ENCODE measurements around the gene NR2F1-AS1. TPM values are rescaled to one million over a fixed set of nuclear protein-coding genes. Genes with fewer than 3 reads are reported as not detected.

Gene NR2F1-AS1
- total and polyA plus RNA-seq, 9 of the 15 experiments (the other 6 are each of a cell fraction or from before 2014, with no cell fraction given) = not detected

DNA sequence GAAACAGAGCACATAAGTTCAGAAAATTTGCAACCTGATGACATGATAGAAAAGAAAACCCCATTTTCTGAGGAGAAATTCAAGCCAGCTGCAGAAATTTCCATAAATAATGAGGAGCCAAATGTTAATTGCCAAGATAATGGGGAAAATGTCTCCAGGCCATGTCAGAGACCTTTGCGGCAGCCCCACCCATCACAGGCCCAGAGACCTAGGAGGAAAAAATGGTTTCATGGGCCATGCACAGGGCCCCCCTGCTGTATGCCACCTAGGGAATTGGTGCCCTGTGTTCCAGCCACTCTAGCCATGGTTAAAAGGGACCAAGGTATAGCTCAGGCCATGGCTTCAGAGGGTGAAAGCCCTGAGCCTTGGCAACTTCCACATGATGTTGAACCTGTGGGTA lies 118.1 kb downstream of the NR2F1-AS1 start:
- intact Hi-C loops (cut with micrococcal nuclease) (no loop called here), in situ Hi-C loops (cut with MboI) (no loop called here)
- Histone ChIP-seq H3K27me3 (ENCODE audit: control insufficient read depth in 2 of 2, insufficient read depth in 2 of 2, low read length in 2 of 2) (no peaks in the 10 kb centered on the region), H3K4me3 (no peak overlapping the region), H3K79me2 (ENCODE audit: control insufficient read depth, insufficient read depth, low read length) (no peaks in the 10 kb centered on the region), H3K4me1 (replicated peaks in 1 of 2; ENCODE audit: control insufficient read depth in 2 of 2, insufficient read depth in 2 of 2, low read length in 2 of 2) (no peaks in the 10 kb centered on the region), H3K4me2 (ENCODE audit: insufficient read depth, low read length) (no peak overlapping the region), H4K20me1 (replicated peaks; ENCODE audit: control insufficient read depth, insufficient read depth, low read length) (no peaks in the 10 kb centered on the region), H3K9me3 (replicated peaks; ENCODE audit: control insufficient read depth, insufficient read depth, low read depth, low read length) (no peaks in the 10 kb centered on the region), H3K9me1 (ENCODE audit: control insufficient read depth, insufficient read depth, low read length) (no peaks in the 10 kb centered on the region), H3K36me3 (ENCODE audit: control insufficient read depth, insufficient read depth, low read length) (no peaks in the 10 kb centered on the region), H3K27ac (ENCODE audit: extremely low read depth, low read depth, low read length) (no peak overlapping the region), H2AFZ (ENCODE audit: low read depth, low read length) (no peak overlapping the region), H3K9ac (ENCODE audit: insufficient read depth in 1 of 2, low read depth in 2 of 2, low read length in 2 of 2) (no peak overlapping the region)
- FAIRE-seq = no peak
- POLR2A ChIA-PET = no interaction called here
- CTCF ChIA-PET (ENCODE audit: low intra/inter-chr PET ratio) = no interaction called here
- DNase-seq (ENCODE audit: extremely low read depth in 1 of 4, low spot score in 3 of 4) = no peak
- no TSS peak for BruUV-seq (replicated peaks)
- WGBS (ENCODE audit: insufficient coverage, low coverage, missing lambda C conversion rate) = 25% methylated on average over 1 of the region's 1 CpG
- no peak for ATAC-seq
- TF ChIP-seq ZNF146 (CRISPR knock-in tag; IDR thresholded peaks at IDR 0.05; ENCODE audit: unreplicated experiment) (no peak), DEAF1 (CRISPR knock-in tag; IDR thresholded peaks at IDR 0.05) (no peak), CHD1 (IDR thresholded peaks at IDR 0.05; ENCODE audit: low read length) (no peak), SMARCA5 (IDR thresholded peaks at IDR 0.05) (no peak), ZNF764 (CRISPR knock-in tag; IDR thresholded peaks at IDR 0.05; ENCODE audit: low read depth) (no peak), SP2 (IDR thresholded peaks at IDR 0.05; ENCODE audit: extremely low read depth, low read depth, low read length, poor library complexity, severe bottlenecking) (no peak), MYC (IDR thresholded peaks at IDR 0.05; ENCODE audit: low read depth, low read length) (no peak), MYC (CRISPR knock-in tag; IDR thresholded peaks at IDR 0.05; ENCODE audit: borderline replicate concordance, low read depth) (no peak), ZNF639 (CRISPR knock-in tag; conservative IDR thresholded peaks at IDR 0.05 in 1 of 2, IDR thresholded peaks at IDR 0.05 in 1 of 2) (no peak), SPI1 (IDR thresholded peaks at IDR 0.05; ENCODE audit: borderline replicate concordance, low read depth, low read length) (no peak), MCM5 (IDR thresholded peaks at IDR 0.05; ENCODE audit: low read depth) (no peak)

Measured in K562 (cell line).